ENCODE data around the gene TMEM181.
"Not testable (repeated sequence)": the region's sequence is repeated elsewhere in the genome, so short reads cannot be mapped to it uniquely, and the experiment has no call there.

Gene TMEM181

DNA sequence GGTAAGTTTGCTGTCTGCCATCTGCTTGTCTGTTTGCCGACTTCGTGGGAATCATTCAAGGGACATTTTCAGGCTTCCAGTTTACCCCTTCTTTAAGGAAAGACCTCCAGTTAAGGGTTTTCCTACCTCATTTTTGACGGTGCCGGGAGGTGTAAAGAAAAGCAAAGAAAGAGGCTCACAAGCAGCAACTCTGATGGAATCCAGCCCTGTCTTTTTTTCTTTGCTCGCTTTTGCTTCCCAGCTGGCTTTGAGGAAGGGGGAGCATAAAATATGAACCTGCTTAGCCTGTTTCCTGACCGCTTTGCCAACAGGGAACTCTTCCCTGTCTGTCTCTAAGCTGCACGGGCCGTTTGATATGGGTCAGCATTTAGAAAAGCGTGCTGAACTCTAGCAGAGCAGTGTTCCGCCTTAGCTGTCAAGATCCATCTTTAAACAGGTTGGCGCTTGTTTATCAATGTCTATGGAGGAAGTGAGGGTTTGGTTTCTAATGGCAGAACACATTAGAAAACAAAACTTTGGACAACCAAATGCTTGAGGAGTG is 103.8 kb downstream of the TMEM181 start:
- no peak for DNase-seq

DNA sequence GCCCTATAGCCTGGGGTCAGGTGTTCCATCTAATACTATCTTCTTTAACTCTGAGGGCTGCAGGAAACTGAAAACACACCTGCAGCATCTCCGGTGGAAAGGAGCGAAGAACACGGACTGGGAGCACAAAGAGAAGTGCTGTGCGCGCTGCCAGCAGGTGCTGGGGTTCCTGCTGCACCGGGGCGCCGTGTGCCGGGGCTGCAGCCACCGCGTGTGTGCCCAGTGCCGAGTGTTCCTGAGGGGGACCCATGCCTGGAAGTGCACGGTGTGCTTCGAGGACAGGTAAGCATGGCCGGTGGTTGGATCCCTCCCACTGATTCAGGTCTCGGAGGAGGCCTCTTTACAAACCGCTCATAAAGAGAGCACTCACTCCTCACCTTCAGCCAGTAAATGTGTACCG is 105.4 kb downstream of the TMEM181 start:
- DNase-seq = no peak

DNA sequence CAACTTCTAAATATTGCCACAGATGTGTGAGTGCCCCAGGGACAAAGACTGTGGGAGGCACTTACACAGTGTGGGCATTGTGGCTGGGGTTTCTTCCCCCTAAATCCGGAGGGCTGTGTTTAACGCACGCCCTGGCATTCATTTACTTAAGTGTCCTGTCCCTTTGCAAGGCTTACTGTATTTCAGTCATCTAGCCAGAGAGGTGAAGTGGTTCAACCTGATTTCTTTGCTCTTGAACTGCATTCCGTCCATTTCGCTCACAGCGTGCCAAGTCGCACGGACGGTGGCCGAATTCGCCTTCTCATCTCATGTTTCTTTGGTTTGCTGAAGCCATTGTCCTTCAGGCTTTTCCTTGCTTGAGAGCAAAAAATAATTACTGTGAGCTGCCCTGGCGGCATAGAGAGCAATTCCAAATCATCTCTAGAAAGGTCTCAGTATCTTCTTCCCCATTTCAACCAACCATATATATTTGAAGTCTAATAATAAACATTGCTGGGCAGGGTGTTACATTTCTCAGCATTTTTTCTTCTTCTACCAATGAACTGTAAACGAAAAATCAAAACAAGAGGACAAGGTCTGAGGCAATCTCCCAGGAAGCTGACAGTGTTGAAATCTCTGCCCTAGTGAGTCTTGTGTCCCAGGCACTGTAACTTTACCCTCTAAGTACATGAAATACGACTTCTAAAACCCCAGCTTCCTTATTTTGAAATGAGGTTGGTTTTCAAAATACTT is 106.9 kb downstream of the TMEM181 start:
- DNase-seq = no peak

GRCh38 chr6:158667360-158667981 is 107.6 kb downstream of the TMEM181 start:
- DNase-seq = no peak

DNA sequence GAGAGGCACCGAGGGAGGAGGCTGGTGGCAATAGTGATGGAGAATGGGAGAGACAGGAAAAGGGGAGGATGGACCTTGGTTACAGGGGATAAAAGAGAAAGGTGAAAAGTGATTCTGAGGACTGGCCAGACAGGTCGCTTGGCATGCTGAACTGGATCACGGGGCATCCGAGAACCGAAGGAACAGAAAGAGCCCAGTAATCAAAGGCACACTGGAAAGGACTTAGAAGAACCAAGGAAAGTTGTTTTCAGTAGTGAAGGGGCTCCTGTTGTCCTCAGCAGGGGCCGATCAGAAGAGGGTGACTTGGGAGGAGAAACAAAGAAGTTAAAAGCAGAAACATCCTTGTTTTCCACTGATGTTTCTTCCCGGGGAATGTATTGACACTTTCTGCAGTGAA is 108.8 kb downstream of the TMEM181 start:
- DNase-seq = no peak

DNA sequence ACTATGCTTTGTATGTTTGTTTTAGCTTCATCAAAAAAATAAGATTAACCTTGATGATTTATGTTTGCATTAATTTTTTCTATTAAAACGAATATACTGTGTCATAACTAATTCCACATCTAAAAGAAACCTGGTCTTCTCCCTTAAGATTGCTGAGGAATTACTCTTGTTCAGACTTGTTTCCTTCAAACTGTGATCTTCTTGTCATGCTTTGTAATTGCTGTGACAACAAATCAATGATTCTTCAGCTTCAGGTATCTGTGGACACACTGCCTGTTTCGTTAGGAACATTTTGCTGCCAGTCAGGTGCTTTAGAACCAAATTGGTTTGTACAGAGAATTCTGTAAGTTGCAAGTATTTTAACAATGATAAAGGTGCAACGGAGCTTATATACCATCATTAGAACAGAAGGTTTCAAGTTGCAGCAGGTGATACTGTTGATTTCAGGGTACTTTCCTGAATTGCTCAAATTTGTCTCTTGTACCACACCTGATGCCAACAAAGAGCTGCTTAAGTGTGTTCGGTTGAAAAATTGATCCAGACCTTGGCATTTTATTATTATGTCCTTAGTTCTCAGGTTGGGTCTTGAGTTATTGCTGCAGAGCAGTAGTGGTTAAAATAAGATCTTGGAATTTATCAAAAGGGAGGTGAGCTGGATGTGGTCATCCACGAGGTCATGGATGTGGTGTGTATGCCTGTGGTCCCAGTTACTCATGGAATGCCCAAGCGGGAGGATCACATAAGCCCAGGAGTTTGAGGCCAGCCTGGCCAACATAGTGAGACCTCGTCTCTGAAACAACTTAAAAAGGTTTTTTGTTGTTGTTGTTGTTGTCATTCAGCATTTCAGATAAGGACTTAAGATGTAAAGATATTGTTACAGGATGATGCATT is 109.5 kb downstream of the TMEM181 start:
- no peak for DNase-seq

DNA sequence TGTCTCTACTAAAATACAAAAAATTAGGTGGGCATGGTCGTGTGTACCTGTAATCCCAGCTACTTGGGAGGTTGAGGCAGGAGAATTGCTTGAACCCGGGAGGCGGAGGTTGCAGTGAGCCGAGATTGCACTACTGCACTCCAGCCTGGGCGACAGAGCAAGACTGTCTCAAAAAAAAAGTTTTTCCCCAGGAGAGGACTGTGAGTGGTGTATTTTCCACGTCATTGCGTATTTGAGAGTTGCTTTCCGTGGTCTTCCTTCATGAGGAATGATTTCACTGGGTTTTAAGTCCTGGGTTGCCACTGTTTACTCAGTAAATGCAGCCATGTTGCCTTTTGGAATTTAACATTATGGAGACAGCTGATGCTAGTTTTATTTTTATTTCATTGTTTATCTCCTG is 112.2 kb downstream of the TMEM181 start:
- not testable (repeated sequence) for DNase-seq

DNA sequence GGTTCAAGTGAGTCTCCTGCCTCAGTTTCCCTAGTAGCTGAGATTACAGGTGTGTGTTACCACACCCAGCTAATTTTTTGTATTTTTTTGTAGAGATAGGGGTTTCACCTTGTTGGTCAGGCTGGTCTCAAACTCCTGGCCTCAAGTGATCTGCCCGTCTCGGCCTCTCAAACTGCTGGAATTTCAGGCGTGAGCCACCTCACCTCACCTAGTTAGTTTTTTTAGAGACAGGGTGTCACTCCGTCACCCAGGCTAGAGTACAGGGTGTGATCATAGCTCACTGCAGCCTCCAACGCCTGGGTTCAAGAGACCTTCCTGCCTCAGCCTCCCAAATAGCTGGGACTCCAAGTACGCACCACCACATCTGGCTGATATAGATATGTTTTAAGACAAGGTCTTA is 112.8 kb downstream of the TMEM181 start:
- no peak for DNase-seq

GRCh38 chr6:158674342-158675131 is 114.6 kb downstream of the TMEM181 start:
- no peak for DNase-seq

DNA sequence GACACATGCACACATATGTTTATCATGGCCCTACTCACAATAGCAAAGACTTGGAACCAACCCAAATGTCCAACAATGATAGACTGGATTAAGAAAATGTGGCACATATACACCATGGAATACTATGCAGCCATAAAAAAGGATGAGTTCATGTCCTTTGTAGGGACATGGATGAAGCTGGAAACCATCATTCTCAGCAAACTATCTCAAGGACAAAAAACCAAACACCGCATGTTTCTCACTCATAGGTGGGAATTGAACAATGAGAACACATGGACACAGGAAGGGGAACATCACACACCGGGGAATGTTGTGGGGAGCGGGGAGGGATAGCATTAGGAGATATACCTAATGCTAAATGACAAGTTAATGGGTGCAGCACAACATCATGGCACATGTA is 117.2 kb downstream of the TMEM181 start:
- not testable (repeated sequence) for DNase-seq

DNA sequence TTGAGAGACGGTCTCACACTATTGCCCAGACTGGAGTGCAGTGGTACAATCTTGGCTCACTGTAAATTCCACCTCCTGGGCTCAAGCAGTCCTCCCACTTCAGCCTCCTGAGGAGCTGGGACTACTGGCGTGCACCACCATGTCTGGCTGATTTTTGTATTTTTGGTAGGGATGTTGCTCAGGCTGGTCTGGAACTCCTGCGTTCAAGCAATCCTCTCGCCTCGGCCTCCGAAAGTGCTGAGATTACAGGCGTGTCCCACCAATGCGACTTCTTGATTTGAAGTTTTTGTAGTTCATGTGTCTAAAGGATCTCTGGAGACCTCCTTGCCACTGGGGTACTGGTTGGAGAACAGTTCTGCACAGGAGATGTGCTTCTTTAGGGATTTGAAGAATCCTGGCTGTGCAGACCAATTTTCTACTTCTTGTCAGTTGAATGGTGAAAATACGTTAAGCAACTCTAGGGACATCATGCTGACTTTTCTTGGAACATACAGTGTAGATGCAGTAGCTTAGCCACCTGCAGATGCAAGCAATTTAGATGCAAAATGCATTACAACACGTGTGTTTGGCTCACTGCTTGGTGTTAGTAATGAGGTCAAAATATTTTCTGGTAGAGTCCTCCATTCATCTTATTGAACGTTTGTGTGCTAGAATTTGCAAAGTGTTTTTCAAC is 118.2 kb downstream of the TMEM181 start:
- no peak for DNase-seq

DNA sequence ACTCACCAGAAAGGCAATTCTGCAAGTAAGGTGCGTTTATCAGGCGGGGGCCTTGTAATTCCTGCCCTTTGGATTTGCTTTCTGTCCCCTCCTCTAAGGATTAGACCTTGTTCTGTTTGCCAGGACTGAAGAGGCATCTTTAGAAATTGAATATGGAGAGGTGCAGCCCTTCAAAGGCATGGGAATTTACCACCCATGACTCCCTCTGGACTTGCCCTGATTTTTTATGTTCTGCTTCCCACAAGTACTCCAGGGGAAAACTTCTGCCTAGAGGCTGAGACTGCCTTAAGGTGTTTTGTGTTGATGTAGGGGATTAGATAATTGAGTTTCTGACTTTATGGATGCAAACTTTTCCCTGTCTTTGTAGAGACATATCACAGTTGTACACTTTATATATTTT is 120.1 kb downstream of the TMEM181 start:
- no peak for DNase-seq

- DNase-seq = no peak
Observed at GRCh38 chr6:158680481-158680880, 120.6 kb downstream of the TMEM181 start.

DNA sequence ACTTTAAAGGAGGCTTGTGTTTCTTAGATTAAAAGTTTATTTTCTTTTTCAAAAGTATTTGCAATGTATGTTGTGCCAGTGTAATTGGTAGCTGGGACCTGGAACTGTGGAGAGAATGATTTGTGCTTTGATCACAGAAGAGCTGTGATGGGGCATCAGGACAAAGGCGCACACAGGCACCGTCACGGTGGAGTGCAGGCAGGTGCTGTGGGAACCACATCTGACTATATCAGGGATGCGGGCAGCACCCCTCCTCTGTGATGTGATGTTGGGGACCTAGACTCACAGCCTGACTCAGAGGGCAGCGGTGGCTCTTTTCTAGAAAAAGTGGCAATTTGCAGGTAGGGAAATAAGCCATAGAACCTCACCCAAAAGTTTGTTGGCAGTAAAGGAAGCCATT is 124.4 kb downstream of the TMEM181 start:
- no peak for DNase-seq

GRCh38 chr6:158684745-158685324 is 124.9 kb downstream of the TMEM181 start:
- no peak for DNase-seq

Data from hematopoietic multipotent progenitor cell treated with erythropoietin and hydrocortisone succinate and interleukin-3 and kit ligand, for 8 days (in vitro differentiated cells).